Measurements from ENCODE around the gene VPS41.

VPS41 gene

DNA sequence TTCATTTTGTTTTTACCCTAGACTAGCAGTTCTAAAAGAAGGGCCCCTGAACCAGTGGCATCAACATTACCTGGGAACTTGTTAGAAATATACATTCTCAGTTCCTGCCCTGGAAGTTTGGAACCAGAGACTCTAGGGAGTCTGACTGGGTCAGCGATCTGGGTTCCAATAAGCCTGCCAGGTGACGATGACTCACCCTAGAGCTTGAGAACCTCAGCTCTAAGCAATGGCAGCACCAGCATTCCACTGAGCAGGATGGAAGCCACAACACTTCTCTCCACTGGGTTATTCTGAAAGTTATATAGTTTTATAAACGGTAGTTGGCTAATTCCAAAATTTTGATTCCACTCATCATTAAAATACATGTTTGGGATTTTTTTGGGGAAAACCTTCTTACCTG is 180.8 kb downstream of the VPS41 start:
- DNase-seq (ENCODE audit: low spot score), result no peak

DNA sequence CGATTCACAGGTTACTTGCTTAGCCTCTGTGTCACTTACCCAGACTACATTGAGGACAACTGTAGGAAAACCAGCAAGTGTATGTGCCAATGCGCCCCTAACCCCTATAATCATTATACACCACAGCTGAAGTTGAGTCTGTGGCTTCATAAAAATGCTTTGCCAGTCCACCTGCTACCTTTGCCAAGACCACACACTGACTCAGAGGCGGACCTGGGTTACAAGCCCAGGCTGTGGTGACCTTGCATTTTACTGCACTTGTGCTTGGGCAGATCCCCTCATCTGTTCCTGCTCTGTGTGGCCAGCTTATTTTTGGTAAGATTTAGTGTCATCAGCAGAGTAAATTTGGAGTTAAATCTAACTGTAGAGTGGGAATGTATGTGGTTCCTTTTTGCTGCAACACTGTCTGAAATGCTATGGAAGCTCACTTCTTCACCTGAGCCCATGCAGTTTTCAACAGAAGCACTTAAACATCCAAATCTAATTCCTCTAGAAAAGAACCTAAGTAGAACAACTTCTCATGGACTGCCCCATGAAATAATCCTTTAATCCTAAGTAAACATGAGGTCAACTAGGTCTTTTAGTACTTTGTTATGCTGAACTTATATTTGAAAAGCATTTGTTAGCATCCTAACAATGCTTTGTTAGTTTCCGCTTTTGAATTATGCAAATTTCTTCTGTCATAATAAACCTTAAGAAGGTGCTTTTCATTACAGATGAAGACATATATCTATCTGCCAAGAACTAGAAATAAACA is 181.6 kb downstream of the VPS41 start:
- no peak for DNase-seq (ENCODE audit: low spot score)

DNA sequence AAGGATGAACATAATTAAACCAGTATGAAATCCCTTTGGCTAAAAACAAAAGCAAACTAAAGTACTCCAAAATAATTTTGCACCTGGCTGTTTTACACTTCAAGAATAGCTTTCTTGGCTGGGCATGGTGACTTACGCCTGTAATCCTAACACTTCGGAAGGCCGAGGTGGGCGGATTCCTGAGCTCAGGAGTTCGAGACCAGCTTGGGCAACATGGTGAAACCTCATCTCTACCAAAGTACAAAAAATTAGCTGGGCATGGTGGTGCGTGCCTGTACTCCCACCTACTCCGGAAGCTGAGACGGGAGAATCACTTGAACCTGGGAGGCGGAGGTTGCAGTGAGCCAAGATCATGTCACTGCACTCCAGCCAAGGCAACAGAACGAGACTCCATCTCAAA is 185.7 kb downstream of the VPS41 start:
- DNase-seq (ENCODE audit: low spot score), result no peak

DNA sequence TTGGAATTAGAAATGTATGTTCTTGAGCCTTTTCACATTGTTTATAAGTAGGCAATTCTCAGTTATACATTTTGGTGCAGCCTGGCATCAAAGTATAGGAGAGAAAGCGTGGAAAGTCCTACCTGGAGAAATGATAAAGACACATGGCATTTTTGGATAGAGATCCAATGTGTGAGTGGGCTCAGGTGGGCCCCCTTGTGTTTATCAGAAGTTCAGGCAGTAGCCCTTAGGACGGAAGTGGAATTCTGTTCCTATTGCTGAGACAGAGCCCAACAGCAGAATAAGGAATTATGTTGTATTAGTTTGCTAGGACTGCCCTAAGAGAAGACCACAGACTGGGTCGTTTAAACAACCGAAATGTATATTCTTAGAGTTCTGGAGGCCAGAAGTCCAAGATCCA is 192.6 kb downstream of the VPS41 start:
- no peak for DNase-seq (ENCODE audit: low spot score)

GRCh38 chr7:38709123-38709522 is 199.9 kb downstream of the VPS41 start:
- DNase-seq (ENCODE audit: low spot score), result no peak

DNA sequence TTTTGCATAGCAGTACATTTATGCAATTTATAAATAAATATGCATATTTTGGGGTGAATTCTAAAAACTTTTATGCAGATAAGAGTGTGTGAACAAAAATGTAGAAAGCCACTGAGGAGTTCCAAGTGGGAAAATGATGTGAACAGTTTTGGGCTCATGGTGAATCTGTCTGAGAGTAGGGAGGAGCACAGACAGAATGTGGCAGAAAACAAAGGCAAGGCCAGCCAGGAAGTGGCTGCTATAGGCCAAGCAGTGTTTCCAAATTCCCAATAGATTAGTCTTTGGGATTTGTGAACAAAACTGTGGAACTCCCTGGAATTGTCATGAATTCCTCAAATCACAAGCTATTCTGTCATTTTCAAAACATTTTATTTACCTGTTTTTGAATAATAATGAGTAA is 204.2 kb downstream of the VPS41 start:
- no peak for DNase-seq (ENCODE audit: low spot score)

DNA sequence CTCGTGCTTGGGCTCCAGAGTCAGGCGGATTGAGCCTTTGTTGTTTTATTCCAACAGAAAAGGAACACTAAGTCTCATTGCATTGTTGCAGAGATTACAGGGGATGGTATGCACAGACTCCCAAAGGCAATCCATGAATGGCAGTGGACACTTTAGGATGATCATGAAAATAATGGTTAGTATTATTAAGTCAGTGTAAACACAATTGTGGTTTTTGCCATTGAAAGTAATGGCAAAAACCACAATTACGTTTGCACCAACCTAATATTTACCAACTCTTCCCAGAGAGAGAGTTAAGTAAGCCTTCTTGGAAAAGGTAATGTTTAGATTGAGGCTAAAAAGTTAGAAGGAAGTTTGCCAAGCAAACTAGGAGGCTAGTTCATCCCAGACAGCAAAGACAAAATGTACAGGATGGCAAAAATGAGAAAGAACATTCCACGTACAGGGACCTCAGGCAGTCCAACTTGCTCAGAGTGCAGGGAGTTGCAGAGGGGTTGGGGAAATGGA is 204.9 kb downstream of the VPS41 start:
- no peak for DNase-seq (ENCODE audit: low spot score)

- DNase-seq (ENCODE audit: low spot score), result no peak
Measured at GRCh38 chr7:38703093-38703492, 205.9 kb downstream of the VPS41 start.

DNA sequence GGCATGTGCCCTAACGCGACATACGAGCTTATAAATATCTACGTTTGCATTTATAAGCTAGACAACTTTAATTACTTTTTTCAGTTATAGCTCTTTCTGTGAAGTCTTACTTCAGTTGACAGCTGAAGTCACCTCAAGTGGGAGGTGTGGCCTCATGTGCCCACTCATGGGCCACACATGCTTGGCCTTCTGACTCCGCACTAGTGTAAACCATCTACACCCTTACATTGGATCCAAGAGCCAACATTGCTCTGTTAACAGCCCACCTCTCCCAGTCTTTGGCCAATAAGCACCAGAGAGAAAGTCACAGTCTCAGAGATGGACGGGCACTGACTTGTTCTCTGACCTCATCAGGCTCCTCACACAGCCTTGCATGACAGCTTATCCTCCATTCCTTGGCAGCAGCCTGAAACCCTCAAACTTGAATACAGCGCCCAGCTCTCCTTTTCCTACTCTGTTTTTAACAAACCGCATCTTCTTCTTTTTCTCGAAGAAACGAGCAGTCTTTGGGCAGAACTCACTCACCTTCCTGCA is 206.9 kb downstream of the VPS41 start:
- no peak for DNase-seq (ENCODE audit: low spot score)

GRCh38 chr7:38700116-38700515 is 208.9 kb downstream of the VPS41 start:
- no peak for DNase-seq (ENCODE audit: low spot score)

DNA sequence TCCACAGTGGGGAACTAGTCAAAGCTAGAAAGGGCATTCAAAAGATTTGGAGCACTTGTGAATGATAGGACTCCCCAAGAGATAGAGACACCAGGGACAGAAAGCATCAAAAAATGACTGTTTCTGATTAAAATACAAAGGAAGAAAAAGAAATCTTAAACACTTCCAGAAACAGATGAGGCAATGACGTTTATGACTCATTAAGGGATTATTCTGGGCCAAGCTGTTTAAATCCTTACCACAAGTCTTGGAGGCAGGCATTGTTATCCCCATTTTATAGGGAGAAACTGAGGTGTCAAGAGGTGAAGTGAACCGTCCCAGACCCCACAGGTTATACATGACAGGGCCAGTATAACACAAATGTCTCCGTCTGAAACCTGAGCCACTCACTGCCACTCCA is 209.5 kb downstream of the VPS41 start:
- DNase-seq (ENCODE audit: low spot score), result no peak

- no peak for DNase-seq (ENCODE audit: low spot score)
Measured at GRCh38 chr7:38694326-38694725, 214.7 kb downstream of the VPS41 start.

DNA sequence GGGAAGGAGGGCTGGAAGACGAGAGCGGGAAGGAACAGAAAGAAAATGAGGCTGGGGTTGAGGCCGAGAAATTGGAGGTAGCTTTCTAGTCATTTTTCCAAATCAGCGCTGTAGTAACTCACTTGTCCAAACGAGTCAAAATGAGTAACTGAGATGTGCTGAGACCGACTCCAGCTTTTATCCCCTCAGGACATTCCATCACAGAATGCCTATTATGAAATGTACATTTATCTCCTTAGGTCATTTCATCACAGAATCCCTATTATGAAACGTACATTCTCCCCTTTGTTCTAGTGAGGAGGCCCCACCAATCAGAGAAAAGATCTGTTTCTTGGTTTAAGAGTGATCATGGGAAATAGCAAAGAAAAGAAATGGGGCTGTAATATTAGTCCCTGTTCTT is 222.1 kb downstream of the VPS41 start:
- DNase-seq (ENCODE audit: low spot score), result no peak

DNA sequence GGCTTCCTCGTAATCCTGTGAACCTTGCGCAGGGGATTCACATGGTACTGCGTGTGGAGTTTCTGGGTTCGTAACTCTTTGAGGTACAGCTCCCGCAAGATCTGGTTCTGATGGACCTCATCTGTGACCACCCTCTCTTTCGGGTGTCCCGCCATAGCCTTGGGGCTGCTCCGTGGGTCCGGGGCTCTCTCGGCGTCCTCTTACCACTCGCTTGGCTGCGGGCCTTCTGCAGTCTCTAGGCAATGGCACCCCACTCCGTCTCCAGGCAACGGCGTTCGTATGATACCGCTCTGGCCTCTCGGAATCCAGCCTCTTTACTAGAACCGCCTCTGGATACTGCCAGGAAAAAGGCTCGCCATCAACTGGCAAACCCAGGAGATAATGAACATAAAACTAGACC is 223.1 kb downstream of the VPS41 start:
- no peak for DNase-seq (ENCODE audit: low spot score)

DNA sequence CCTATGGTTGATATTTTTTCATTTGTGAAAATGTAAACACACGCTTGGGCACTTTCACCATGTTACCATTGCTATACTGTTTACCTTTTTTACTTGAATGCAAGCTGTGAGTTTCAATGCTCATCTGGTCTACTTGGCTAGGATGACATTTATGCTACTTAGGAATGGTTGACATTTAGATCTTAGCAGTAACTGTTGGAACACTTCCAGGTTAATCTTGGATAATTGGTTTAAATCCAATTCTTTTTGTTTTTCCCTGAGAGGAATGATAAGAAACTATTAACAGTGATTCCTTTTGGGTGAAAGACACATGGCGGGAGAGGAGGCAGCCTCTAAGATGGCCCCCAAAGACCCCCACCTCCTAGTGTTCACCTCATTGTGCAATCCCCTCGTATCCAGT is 226.4 kb downstream of the VPS41 start:
- no peak for DNase-seq (ENCODE audit: low spot score)

DNA sequence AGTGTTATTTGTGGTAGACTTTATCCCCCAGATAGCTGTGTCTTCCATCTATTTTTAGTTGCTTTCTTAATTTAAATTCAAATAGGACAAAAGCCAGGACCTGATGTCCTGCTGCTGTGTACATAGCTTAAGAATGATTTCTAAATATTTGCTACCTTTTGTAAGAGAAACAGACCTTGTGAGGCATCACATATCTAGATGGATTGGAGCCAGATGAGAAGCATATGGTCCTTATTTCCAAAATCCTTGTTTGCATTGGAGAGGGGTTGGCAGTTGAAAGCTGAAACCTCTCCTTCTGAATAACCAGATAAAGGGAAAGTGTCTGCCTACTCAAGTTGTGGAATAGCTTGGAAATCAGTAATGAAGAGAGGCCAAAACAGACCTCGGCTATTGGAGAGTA is 227.1 kb downstream of the VPS41 start:
- DNase-seq (ENCODE audit: low spot score), result no peak

DNA sequence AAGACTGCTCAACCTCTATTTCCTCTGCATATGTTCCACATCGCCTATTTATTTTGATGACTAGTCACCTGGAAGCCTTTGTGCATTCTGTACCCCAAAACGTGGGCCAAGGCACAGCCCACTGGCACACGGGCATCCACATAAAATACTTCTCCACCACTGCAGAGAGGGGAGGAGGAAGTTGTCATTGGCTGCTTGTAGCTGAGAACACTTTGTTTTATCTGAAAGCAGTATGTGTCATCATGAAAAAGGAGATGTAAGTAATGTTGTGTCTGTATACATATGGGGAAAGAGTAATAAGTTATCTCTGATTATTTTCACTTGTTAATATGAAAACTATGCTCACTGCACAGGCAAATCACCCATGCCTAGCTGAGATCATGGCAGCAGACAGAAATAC is 229.6 kb downstream of the VPS41 start:
- no peak for DNase-seq (ENCODE audit: low spot score)

GRCh38 chr7:38678698-38679054 is 230.3 kb downstream of the VPS41 start:
- DNase-seq (ENCODE audit: low spot score), result no peak

GRCh38 chr7:38677981-38678697 is 230.9 kb downstream of the VPS41 start:
- DNase-seq (ENCODE audit: low spot score), result no peak

DNA sequence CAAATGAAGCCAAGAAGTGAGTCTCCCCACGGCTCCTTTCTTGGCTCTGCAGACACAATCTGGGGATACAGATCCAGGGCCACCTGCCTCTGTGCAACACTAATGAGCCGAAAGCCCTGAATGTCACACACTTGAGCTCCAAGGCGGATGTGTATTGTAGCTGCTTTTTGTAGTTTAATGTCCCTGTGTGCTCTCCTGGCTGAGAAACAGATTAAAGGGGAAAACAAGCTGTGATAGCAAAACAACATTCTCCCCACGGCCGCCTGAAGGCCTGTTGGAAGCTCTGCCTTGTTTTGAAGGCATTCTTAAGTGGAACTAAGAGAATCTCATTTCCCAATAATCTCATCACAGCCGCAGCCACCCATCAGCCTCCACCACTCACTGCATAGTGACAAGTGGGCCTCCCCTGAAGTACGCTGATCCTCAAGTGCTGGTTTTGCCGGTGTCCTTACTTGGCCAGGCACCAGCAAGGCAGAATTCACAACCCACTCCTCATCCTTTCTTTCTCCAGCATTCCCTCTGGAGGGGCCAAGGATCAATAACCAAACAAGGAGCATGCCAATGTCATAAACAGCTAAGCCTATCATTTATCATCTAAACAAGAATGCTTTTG is 233.4 kb downstream of the VPS41 start:
- DNase-seq (ENCODE audit: low spot score), result no peak

DNA sequence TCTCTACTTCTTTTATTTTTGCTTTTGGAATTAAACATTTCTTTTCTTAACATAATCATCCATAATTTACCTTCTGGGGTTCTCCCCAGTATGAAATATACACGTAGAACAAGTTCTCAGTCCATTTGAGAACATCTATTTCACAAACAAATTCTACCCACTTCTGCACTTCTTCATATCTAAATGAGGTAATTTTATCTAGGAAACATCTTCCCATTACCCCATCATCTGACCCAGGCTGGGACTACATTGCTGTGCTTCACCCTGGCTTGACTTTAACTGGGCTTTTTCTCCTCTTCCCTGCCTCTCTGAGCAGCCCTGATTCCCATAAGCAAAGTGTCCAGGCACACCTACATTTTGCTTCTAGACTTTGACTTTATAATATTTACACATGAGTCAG is 234.5 kb downstream of the VPS41 start:
- DNase-seq (ENCODE audit: low spot score), result no peak

- peak; percentile 44 for DNase-seq (ENCODE audit: low spot score)
Measured at GRCh38 chr7:38673795-38674194, 235.2 kb downstream of the VPS41 start.
